Measurements from ENCODE around the gene BOD1L1.

The BOD1L1 gene

GRCh38 chr4:13627606-13628311, at the start of gene BOD1L1:
Gene BOD1L1 (minus strand): TSS chr4:13627725. CDS start chr4:13627587, 138 bp downstream.
- DNase-seq: peak; percentile 94

GRCh38 chr4:13674971-13675370, 47.4 kb upstream of the BOD1L1 start:
- no peak for DNase-seq

- DNase-seq: no peak
Observed at GRCh38 chr4:13673167-13673566, 45.6 kb upstream of the BOD1L1 start.

GRCh38 chr4:13670456-13671160, 43.1 kb upstream of the BOD1L1 start:
- DNase-seq: no peak

- no peak for DNase-seq
Observed at GRCh38 chr4:13665701-13666660, 38.5 kb upstream of the BOD1L1 start.

GRCh38 chr4:13659341-13660070, 32.0 kb upstream of the BOD1L1 start:
- no peak for DNase-seq

- DNase-seq: peak; percentile 86
Observed at GRCh38 chr4:13656569-13657405, 29.3 kb upstream of the BOD1L1 start.

- peak; percentile 82 for DNase-seq
Observed at GRCh38 chr4:13654162-13654797, 26.8 kb upstream of the BOD1L1 start.

GRCh38 chr4:13653766-13654161, 26.2 kb upstream of the BOD1L1 start:
- no peak for DNase-seq

GRCh38 chr4:13647031-13647430, 19.5 kb upstream of the BOD1L1 start:
- no peak for DNase-seq

- DNase-seq: no peak
Observed at GRCh38 chr4:13645075-13645474, 17.6 kb upstream of the BOD1L1 start.

- DNase-seq: no peak
Observed at GRCh38 chr4:13642170-13642950, 14.8 kb upstream of the BOD1L1 start.

- peak; percentile 6 for DNase-seq
Observed at GRCh38 chr4:13641084-13641483, 13.6 kb upstream of the BOD1L1 start.

GRCh38 chr4:13640149-13640940, 12.8 kb upstream of the BOD1L1 start:
- no peak for DNase-seq

- no peak for DNase-seq
Observed at GRCh38 chr4:13635286-13635799, 7.8 kb upstream of the BOD1L1 start.

- no peak for DNase-seq
Observed at GRCh38 chr4:13633671-13634070, 6.1 kb upstream of the BOD1L1 start.

GRCh38 chr4:13627178-13627605, 333 bp downstream of the BOD1L1 start:
- DNase-seq: peak; percentile 28

GRCh38 chr4:13626492-13627177, 890 bp downstream of the BOD1L1 start:
- DNase-seq: peak; percentile 26
